HG03457 (cell line): ENCODE results near the gene ARFGEF2.
"Not testable (repeated sequence)": the region's sequence is repeated elsewhere in the genome, so short reads cannot be mapped to it uniquely, and the experiment has no call there.

Source experiments
- ATAC-seq: cut with Tn5 transposase; IDR thresholded peaks from one replicate; pipeline ENCODE4 v1.9.1; 2021; ENCODE audit warnings: moderate number of reproducible peaks; ENCODE audit not compliant: unreplicated experiment

The ARFGEF2 gene

GRCh38 chr20:49054056-49054643 is 132.6 kb downstream of the ARFGEF2 start:
- ATAC-seq, result no peak

GRCh38 chr20:49063279-49063678 is 141.8 kb downstream of the ARFGEF2 start:
- ATAC-seq, result no peak

- no peak for ATAC-seq
Measured at GRCh38 chr20:49074521-49074920, 153.0 kb downstream of the ARFGEF2 start.

GRCh38 chr20:49078310-49078709 is 156.8 kb downstream of the ARFGEF2 start:
- ATAC-seq, result no peak

GRCh38 chr20:49082295-49082694 is 160.8 kb downstream of the ARFGEF2 start:
- not testable (repeated sequence) for ATAC-seq
